ENCODE results near the gene NAA16. TPM values are rescaled to one million over a fixed set of nuclear protein-coding genes. Genes with fewer than 3 reads are reported as not detected.

The NAA16 gene
- total RNA-seq: 69.1 TPM

DNA sequence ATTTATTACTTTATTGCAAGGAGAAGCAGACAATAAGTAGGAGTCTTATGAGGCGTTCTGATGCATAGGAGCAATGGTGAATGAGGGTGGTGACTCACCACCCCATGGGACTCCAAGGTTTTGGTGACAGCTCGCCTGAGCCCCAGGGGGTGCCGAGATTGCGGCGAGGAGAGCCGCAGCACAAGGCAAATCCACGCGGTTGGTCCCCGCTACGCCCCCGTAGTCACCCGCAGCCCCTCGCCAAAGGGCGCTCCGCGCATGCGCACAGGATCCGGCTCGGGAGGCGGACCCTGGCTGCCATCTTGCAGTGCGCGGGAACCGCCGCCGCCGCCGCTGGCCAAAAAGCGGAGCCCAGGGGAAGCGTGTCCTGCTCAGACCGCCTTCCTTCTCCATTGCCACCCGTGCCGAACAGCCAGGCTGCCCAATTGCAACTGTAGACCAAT is at the start of gene NAA16:
Gene NAA16, plus strand, starts transcription at position 305 of the 443 bp plus-strand sequence. CDS start 262 bp downstream, outside the sequence.

DNA sequence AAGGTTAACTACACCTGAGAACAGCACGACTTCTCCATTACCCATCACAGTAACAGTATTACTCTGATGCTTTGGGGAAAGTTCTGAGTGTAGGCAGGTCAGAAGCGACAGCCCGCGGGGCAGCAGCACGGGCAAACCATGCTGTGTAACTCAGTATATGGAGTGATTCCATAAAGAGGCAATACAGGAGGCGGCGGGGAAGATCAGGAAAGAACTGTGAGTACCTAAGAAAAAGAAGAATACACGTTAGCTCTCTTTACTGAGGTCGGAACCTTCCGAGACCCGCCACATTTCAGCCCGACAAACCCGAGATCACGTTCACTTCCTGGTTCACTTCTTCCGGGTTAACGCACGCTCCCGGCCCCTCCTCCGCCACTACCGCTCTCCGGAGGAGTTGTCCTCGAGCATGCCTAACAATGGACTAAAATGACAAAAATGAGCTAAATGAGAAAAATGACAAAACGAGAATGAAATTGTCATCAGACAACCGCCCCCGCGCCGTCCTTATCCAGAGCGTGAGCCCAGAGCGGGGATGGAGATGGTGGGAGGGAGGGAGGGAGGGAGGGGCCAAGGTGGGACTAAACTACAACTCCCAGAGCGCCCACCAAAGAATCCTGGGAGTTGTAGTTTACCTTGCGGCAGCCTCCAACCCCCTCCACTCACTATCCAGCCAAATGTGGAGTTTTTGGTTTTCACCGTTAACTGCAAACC is 47.7 kb upstream of the NAA16 start, which contains the start of gene MTRF1:
Gene MTRF1, minus strand, starts transcription at position 316 of the 711 bp plus-strand sequence. CDS start 2,669 bp downstream, outside the sequence.

Other genes starting within 250 kb of the NAA16 start
- gene WBP4, start 249.8 kb upstream of the NAA16 start, total RNA-seq: 19.6 TPM
- 32.2 TPM for gene KBTBD6, start 178.5 kb upstream of the NAA16 start, total RNA-seq
- 31.4 TPM for gene KBTBD7, start 116.7 kb upstream of the NAA16 start, total RNA-seq
- 18.1 TPM for gene MTRF1, start 47.7 kb upstream of the NAA16 start, total RNA-seq
- gene RGCC, start 146.3 kb downstream of the NAA16 start, total RNA-seq: 38.8 TPM

Measured in camera-type eye (tissue), 1 donor.